Right lobe of liver (tissue), 6 donors: ENCODE results near the gene YJEFN3. TPM values are rescaled to one million over a fixed set of nuclear protein-coding genes. Genes with fewer than 3 reads are reported as not detected.

Experiments used
- ATAC-seq, 4 donors: fragments of 200-7000 bp; cut with Tn5 transposase; one replicate each; pipeline ENCODE4 v1.9.1; 2020; ENCODE audit warnings: mild to moderate bottlenecking in 4 of 4, moderate library complexity in 4 of 4
- DNase-seq, 3 donors: peaks; one replicate each; pipeline ENCODE4 v3.0.0-alpha.2; 2020
- H3K27ac ChIP-seq, 3 donors: fragments of 200-600 bp; one replicate each; pipeline ENCODE4 v1.8.0; 2022
- H3K27me3 ChIP-seq, 2 donors: fragments of 200-600 bp; one replicate each; pipeline ENCODE4 v1.8.0; 2022
- H3K36me3 ChIP-seq, 4 donors: fragments of 200-600 bp; sonication (generic) in 1 of 4; one replicate each; pipeline versions ENCODE4 v1.5.1 to v1.8.0; 2017 to 2022; ENCODE audit warnings: control low read depth in 1 of 4
- H3K4me1 ChIP-seq, 4 donors: fragments of 200-600 bp; sonication (generic) in 1 of 4; one replicate each; pipeline versions ENCODE4 v1.5.1 to v1.8.0; 2017 to 2022; ENCODE audit warnings: control low read depth in 1 of 4
- H3K4me3 ChIP-seq, 3 donors: fragments of 200-600 bp; one replicate each; pipeline ENCODE4 v1.8.0; 2022
- H3K9me3 ChIP-seq, 4 donors: fragments of 200-600 bp; sonication (generic) in 1 of 4; one replicate each; pipeline versions ENCODE4 v1.5.1 to v1.8.0; 2017 to 2022; ENCODE audit warnings: control low read depth in 1 of 4
- CTCF ChIP-seq, 4 donors: fragments of 200-600 bp in 3 of 4; fragments of 450-650 bp in 1 of 4; IDR thresholded peaks; one replicate each; pipeline versions ENCODE4 v1.5.1 to v1.8.0; 2016 to 2022; ENCODE audit warnings: antibody characterized with exemption in 4 of 4, mild to moderate bottlenecking in 2 of 4
- POLR2A ChIP-seq: fragments of 450-650 bp; IDR thresholded peaks from one replicate; pipeline ENCODE4 v1.6.1; 2017; ENCODE audit warnings: antibody characterized with exemption, mild to moderate bottlenecking
- WGBS: methylation state at CpG from one replicate; pipeline ENCODE4 v1.1.6; 2018; ENCODE audit warnings: low coverage, low lambda C conversion rate; ENCODE audit not compliant: insufficient coverage; ENCODE audit errors: missing lambda C conversion rate; 5-methylcytosine and 5-hydroxymethylcytosine counted together
- intact Hi-C, 2 donors: fragments of 100-400 bp; cut with DNase I; formaldehyde crosslinking; loops; one replicate each; pipeline versions ENCODE4 v1.11.2 to v1.14.1; 2022
- total RNA-seq, 6 experiments: library from RNA; depleted of rRNA in 2 of 6; stranded (reverse); fragments of >200 nt in 2 of 6; fragmentation: NEBNext Ultra II Directional in 3 of 6; extraction: Animal tissue kit (Norgen Biotek cat#: 25700) in 3 of 6; gene quantifications; one replicate each; pipeline versions ENCODE4 v1.1.0 to v1.2.4, GENCODE V29; 2016 to 2023
- donor health status: DM: no; HTN: yes; CAD: no.
- donor health status: DM: no; HTN: no; CAD: no.
- donor health status: DM: no; HTN: no; CAD: no.
- donor health status: DM: no; HTN: yes; CAD: no.
- donor health status: DM: no; HTN: yes; CAD: no.

YJEFN3 gene
- total RNA-seq, 6 experiments from 2014 or later, result 0.31 to 4.2 (median 1.8) TPM

GRCh38 chr19:19549804-19550464, 21.2 kb downstream of the YJEFN3 start:
- intact Hi-C loops, result loop anchor here in 1 of 2 donors (10.0 kb wide), 1 partner anchor 405 kb away; no protein-coding TSS in a partner anchor
- DNase-seq, result no peak
- no peaks in the 10 kb centered on the region for H3K27me3 ChIP-seq
- no peaks in the 10 kb centered on the region for H3K9me3 ChIP-seq
- no peak for ATAC-seq
- no peaks in the 10 kb centered on the region for H3K4me1 ChIP-seq
- no peaks in the 10 kb centered on the region for H3K36me3 ChIP-seq
- H3K27ac ChIP-seq, result no peak overlapping the region
- 53% methylated on average over 4 of the region's 23 CpGs for WGBS
- H3K4me3 ChIP-seq, result no peak overlapping the region
- TF ChIP-seq CTCF (IDR thresholded peaks at IDR 0.05), result no peak
- no peak for TF ChIP-seq POLR2A

GRCh38 chr19:19550485-19550929, 21.8 kb downstream of the YJEFN3 start:
- Histone ChIP-seq H3K27me3 (no peaks in the 10 kb centered on the region), H3K9me3 (no peaks in the 10 kb centered on the region), H3K27ac (no peak overlapping the region), H3K4me3 (no peak overlapping the region), H3K36me3 (no peaks in the 10 kb centered on the region), H3K4me1 (no peaks in the 10 kb centered on the region)
- TF ChIP-seq POLR2A (no peak), CTCF (IDR thresholded peaks at IDR 0.05) (no peak)
- ATAC-seq (no peak), DNase-seq (no peak)
- WGBS, result no CpG with 5 or more reads among the region's 8 CpGs
- intact Hi-C loops, result no loop called here

GRCh38 chr19:19550972-19551852, 22.5 kb downstream of the YJEFN3 start:
- DNase-seq, result no peak
- Histone ChIP-seq H3K4me3 (no peak overlapping the region), H3K9me3 (no peaks in the 10 kb centered on the region), H3K4me1 (no peaks in the 10 kb centered on the region), H3K27me3 (no peaks in the 10 kb centered on the region), H3K36me3 (no peaks in the 10 kb centered on the region), H3K27ac (no peak overlapping the region)
- WGBS, result 83% methylated on average over 2 of the region's 10 CpGs
- intact Hi-C loops, result no loop called here
- no peak for ATAC-seq
- TF ChIP-seq POLR2A (no peak), CTCF (IDR thresholded peaks at IDR 0.05) (no peak)

- no peak overlapping the region for H3K27ac ChIP-seq
- no CpG with 5 or more reads among the region's 14 CpGs for WGBS
- H3K36me3 ChIP-seq, result no peaks in the 10 kb centered on the region
- no peak for DNase-seq
- intact Hi-C loops, result no loop called here
- TF ChIP-seq POLR2A, result no peak
- no peak for TF ChIP-seq CTCF (IDR thresholded peaks at IDR 0.05)
- H3K4me3 ChIP-seq, result no peak overlapping the region
- no peaks in the 10 kb centered on the region for H3K27me3 ChIP-seq
- no peak for ATAC-seq
- no peaks in the 10 kb centered on the region for H3K9me3 ChIP-seq
- H3K4me1 ChIP-seq, result no peaks in the 10 kb centered on the region
These were observed 23.1 kb downstream of the YJEFN3 start for GRCh38 chr19:19551853-19552192.
